GM21423 (cell line): Measurements from ENCODE around the gene FCRL6.

ENCODE experiments used
- ATAC-seq: cut with Tn5 transposase; IDR thresholded peaks from one replicate; pipeline ENCODE4 v1.9.1; 2021; ENCODE audit warnings: mild to moderate bottlenecking, moderate library complexity; ENCODE audit not compliant: unreplicated experiment

FCRL6 gene

DNA sequence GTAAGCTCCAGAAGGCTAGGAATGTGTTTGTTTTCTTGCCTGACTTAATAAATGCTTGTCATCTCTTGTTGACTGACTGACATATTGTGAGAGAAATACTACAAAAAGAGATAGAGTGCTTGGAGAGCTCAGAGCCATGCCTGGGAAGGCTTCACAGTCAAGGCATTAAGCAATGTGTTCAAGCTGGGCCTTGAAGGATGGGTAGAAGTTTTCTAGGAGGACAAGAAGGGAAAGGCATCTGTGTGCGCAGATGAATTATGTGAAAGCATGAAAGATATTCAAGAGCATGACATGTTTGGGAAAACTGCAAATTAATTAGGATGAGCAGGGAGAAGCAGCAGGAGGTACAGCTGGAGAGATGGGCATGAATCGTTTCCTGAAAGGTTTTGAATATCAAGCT is 30.1 kb downstream of the FCRL6 start:
- ATAC-seq, result no peak

DNA sequence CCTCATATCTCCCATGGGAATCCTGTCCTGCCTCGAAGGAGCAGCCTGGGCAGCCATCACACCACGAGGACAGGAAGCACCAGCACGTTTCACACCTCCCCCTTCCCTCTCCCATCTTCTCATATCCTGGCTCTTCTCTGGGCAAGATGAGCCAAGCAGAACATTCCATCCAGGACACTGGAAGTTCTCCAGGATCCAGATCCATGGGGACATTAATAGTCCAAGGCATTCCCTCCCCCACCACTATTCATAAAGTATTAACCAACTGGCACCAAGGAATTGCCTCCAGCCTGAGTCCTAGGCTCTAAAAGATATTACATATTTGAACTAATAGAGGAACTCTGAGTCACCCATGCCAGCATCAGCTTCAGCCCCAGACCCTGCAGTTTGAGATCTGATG is 33.2 kb downstream of the FCRL6 start:
- ATAC-seq, result no peak

DNA sequence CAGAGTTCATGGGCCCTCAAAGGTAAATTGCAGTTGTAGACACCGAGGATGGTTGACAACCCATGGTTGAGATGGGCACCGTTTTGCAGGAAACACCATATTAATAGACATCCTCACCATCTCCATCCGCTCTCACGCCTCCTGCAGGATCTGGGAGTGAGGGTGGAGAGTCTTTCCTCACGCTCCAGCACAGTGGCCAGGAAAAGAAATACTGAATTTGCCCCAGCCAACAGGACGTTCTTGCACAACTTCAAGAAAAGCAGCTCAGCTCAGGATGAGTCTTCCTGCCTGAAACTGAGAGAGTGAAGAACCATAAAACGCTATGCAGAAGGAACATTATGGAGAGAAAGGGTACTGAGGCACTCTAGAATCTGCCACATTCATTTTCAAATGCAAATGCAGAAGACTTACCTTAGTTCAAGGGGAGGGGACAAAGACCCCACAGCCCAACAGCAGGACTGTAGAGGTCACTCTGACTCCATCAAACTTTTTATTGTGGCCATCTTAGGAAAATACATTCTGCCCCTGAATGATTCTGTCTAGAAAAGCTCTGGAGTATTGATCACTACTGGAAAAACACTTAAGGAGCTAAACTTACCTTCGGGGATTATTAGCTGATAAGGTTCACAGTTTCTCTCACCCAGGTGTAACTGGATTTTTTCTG is 33.8 kb downstream of the FCRL6 start:
- no peak for ATAC-seq

DNA sequence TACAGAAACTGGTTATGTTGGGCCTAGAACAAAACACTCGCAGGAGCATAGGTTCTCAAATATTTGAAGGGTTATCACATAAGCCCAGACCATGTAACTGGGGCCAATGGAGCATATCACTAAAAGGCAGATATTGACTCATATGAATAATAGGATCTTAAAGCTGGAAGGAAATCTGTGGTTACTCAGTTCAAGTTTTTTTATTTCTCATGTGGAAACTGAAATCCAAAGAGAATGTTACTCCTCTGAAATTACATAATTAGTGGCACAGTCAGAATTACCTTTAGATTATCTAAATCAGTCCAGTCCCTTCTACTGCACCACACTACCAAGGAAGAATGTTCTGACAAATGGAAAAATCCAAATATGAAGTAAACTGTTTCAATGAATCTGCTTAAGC is 36.6 kb downstream of the FCRL6 start:
- peak; percentile 65 for ATAC-seq

DNA sequence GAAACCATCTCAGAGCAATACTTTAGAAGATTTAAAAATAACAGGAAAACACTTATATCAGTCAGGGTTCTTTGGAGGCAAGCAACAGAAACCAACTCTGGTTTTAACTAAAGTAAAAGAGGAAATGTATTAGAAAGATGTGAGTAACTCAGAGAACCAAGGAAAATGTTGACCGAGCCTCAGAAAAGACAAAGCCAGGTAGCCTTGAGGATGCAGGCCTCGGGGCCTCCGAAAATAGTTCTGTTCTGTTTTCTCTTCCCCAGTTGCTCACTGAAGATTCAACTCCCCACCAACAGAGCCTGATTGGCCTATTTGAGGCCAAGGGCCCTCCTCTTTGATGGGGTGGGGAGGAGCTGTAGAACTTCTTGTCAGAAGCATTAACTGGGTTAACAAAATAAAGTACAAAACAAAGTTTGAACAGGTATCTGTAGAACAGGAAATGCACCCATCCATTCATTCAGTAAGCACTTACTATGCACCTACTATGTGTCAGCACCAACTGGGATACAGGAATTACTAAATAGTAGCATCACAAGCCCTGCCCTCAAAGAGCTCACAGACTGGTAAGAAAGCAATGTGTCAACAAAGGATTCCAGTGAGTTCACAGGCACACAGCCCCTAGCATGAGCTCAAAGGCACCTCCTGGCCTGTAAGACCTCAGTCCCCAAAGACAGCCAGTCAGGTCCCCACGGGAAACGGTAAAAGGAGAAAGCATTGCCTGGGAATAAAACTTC is 37.1 kb downstream of the FCRL6 start:
- ATAC-seq, result peak; percentile 69

DNA sequence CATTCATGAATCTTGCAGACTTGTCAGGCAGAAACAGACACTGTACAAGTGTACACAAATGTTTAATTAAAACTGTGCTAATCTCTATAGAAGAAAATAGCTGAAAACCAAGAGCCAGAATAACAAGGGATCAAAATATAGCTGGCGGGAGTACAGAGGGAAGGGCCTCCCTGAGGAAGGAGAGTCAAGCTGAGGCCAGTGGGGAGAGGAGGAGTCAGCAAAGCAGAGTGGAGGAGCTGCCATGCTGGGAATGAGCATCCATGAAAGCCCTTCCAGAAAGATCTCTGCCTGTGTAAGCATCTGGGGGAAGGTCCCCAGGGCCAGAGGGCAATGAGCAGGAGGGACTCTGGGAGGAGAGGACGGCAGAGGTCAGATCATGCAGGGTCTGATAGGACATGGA is 39.6 kb downstream of the FCRL6 start:
- ATAC-seq, result no peak

DNA sequence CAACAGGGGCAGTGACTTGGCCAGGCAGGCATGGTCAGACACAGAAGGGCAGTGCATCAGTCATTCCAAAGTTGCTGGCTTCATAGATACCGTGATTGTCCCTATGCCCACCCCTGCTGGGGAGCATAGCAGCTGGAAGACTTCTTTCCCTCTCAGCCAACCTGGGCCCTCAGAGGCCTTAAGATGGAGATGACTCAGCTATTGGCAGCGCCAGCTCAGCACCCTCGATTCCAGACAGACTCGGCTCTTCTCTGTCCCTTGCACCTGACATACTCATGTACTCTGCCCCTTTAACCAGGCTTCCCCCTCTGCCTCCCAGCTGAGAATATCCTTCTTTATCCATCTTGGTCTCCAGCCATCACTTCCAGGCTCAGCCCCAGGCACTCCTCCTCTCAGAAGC is 41.3 kb downstream of the FCRL6 start:
- ATAC-seq, result no peak

DNA sequence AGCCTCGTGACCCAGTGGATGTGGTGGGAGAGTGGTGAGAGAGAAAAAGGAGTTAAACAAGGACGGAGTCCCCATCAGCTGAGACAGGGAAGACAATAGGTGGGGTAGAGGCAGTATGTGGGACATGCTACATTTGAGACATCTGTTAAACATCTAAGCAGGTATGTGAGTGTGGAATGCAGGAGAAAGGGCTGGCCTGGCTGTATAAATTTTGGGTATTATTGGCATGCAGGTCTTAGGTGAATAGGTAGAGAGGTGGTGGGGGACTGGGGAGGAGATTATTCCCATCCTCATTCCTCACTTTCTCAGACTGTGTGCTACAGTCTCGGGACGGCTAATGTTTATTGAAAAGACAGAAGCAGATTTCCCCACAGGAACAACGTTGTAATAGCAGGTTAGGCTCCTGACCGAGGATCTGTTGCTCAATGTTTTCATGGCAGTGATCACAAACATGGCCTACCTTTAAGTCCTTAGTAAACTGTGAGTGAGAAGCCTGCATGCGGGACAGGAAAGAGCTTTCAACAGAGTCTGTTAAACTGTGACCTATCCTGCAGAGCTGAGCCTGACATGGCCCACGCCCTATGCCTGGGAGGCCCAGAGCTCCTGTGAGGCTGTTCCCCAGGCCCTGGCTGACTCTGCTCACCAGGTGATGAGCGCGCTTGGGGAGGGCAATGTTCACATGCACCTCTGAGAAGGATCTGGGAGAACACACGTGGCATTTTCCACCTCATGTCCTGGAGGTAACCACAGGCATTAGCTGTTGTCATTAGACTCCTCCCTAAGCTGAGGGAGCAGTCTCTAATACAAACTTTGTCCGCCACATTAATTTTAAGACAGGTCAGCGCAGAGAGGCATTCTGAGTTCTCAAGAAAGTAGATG is 43.8 kb downstream of the FCRL6 start:
- no peak for ATAC-seq

DNA sequence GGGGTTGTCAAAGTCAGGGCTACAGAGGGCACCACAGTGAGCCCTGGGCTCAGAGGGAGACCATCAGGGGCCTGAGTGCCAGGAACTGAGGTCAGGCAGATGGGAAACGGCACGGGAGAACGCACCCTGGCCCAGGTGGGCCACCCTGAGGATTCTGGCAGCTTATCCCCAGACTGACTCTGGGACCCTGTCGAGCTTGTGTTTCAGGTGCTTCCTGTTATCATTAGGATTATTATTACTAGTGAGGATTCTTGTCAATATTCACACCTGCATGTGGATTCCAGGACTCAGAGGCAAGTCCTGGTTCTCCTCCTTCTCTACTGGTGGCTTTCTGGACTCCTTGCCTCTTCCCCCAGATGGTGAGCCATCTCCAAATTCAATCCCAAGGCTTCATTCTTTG is 45.1 kb downstream of the FCRL6 start:
- no peak for ATAC-seq

DNA sequence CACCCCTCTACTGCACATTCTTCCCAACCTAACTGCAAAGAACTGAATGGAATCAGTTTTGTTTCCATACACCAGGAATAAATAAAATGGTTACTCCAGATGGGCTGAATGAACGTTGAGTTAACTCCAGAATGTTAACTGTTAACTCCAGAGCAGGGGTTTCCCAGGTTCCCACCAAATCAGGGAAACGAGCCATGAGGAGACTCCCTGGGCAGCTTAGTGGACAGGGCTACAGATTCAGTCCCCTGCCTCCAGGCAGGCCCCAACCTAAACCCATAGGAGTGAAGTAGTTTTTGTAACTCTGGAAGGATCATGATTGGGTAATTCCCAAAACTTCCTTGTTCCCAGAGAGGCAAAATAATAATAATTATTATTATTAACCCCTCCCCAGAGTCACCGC is 46.2 kb downstream of the FCRL6 start:
- ATAC-seq, result no peak

DNA sequence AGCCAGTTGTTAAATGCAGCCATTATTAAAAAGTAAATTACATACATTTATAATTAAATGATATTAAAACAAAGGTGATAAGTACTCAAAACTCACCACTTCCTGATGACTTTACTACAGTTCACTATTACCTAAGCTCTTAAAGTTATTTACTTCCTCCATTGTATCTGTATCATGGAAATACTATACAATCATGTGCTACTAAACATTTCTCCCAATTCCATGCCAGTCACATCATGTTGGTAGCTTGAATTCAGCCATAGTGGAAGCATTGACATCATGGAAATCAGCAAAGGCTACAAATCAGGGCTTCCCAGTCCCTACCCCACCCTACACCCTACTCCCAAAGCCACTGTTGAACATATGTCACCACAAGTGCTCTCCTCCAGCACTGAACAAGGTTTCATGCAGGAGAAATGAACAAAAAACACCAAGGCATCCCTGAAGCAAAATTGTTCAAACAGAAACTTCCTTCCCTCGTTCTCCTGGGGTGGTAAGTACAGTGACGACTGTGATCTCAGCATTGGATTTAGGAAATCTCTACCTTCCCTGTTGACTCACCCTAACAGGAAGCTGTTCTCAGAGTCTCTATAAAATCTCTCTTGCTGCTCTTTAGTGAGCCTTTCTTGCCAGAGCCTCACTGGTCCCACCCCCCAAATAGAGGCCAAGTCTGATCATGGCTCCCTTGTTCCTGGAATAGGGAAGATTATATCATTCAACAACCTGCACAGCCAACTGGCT is 47.6 kb downstream of the FCRL6 start:
- ATAC-seq, result no peak

DNA sequence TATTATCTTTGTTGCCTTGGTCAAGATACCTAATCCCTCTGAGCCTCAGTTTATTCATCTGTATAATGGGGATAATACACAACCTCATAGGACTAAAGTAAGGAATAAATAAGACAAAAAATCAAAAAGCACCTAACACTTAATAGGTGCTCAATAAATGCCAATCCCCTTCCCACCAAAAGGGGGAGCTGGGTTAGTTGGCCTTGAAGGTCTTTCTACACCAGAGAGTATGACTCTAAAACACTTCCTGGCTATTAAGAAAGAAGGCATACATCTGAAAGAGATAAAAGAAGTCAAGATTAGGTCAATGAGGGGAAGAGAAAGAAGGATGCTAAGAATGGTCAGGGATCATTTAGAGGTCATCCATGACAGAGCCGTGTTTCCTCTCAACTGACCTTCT is 49.2 kb downstream of the FCRL6 start:
- no peak for ATAC-seq

DNA sequence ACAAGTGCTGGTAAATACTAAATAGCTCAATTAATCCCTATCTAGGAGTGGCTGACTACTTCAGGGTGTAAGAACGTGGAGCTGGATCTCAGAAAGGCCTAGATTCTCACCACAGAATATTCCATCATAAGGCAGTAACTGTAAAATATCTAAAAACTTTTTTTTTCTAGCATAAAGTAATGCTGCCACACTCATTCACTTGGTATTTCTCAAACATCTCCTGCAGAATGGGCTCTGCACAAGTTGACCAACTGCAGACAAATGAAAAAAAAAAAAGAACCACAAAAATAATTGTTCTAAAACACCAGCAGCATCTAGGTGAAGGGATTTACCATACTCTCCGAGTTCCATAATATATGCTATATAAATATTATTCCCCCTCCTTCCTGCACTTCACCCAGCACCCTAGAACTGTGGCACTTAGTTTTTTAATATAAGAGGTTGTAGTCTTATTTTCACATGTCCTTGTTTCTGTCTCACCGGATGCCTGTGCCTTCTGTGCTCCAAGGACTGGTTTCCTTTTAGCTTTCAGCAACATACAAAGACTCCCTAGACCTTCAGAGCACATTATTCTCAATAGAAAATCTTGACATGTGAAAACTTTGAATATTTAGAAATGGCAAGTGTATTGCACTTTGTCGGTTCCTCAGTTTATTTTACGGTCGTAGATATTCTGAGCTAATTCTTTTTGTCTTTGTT is 51.4 kb downstream of the FCRL6 start:
- ATAC-seq, result no peak

DNA sequence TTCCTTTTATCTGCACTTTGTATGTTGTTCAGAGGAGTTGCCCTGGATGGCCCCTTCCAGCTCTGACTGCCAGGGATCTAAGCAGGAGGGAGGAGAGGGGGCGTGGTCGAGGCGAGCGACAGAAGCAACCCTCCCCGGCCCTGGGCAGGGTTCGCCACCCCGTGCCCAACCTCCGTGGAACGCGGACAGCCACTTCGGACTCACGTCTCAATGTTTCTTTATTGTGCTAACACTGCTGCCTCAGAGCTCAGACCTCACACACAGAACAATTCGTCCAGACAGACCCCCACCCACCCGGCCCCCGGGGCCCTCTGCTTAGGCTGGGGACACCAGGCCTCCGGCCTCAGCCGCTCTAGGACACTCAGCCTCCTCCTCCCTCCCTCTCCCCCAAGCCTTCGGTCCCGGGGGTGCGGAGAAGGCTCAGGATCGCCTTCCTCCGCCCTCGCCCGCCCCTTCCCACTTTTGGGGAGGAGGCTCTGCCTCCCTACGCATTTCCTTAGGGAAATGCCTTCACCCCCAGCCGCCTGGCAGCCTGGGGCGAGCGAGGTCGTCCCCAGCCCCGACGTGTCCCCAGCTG is 52.0 kb downstream of the FCRL6 start:
- no peak for ATAC-seq

DNA sequence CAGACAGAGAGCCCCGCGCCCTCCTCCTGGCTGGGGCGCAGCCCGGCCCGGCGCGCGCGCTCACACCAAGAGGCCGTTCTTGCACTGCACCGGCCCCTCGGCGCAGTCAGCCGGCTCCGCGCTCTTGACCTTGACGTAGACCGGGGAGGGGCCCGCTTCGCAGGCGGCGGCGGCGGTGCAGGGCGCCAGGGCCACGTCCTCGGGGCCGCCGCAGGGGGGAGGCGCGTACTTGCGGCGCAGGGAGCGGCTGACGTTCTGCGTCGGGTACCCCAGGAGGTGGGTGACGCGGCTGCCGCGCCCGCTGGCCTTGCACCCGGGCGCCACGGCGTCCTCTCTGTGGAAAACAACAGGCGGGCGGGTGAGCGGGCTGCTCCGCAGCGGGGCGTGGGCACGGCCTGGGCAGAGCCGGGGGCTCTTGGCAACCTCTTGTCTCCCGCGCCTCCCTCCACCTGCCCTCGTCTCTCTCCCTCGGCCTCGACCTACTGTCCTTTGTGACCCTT is 52.6 kb downstream of the FCRL6 start:
- peak; percentile 85 for ATAC-seq

DNA sequence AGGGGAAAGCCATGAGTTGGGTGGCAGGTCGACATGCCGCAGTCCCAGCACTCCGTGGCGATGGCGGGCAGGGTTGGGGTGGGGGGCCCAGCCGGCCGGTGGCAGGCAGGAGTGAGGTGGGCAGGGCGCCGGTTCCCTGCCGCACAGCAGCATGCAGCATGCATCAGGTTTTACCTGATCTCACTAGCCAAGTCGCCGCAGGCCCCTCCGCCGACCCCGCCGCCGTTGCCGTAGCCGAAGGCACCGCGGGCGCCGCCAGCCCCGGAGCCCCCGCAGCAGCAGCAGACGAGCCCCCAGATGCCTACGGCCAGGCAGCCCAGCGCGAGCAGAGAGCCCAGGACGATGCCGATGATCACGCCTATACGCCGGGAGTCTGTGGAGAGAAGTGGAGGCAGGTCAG is 53.5 kb downstream of the FCRL6 start:
- ATAC-seq, result no peak

DNA sequence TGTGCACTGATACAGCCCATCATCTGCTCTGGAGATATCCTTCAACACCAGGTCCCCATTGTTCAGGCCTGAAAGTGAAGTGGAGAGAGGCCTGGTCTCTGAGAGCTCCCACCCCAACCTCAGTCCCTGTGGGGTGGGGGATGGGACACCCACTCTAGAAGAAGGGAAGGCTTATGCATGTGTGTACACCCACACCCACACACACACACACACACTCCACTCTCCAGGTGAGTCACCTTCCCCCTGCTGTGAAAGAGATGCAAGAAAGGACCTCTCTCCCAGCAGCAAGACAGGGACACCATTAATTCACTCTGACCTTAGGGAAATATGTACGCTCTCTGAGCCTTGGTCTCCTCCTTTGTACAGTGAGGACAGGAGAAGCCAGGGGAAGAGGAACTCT is 54.4 kb downstream of the FCRL6 start:
- ATAC-seq, result no peak

DNA sequence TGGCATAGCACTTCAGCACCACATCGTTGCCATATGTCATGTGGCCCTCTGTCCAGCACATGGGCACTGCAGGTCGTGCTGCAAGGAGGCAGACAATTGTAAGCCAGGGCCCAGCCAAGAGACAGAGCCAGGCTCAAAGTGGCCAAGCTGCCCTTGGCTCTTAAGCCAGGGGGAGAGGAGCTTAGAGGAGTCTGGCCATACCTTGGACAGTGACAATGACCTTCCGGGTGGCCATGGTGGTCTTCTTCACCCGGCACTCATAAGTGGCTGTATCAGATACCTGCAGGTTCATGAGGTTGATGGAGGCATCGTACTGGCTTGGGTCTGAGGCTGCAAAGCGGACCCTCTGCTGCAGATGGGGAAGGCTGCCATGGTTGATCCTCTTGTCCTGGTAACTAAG is 55.7 kb downstream of the FCRL6 start:
- no peak for ATAC-seq

DNA sequence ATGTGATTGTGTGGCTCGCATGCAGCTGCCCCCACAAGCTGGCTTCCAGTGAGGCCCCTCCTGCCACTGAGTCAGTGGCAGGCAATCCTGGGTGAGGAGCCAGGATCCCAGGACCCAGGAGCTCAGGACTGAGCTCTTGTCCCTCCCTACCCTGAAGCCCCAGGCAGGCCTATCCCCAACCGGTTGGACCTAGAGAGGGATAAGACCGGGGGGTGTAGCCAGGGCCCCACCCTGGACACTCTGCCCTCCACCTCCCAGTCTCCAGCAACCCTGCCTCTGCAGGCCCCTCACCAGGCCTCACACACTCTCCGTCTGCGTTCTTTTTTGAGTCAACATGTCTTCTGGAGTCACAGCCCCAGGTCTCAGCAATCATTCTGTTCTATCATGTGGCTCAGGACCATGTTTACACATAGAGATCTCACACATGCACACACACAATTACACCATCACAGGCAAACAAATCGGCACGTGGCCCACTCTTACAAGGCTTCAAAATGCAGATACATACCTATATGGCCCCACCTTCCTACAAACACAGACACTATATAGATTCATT is 57.7 kb downstream of the FCRL6 start:
- no peak for ATAC-seq

DNA sequence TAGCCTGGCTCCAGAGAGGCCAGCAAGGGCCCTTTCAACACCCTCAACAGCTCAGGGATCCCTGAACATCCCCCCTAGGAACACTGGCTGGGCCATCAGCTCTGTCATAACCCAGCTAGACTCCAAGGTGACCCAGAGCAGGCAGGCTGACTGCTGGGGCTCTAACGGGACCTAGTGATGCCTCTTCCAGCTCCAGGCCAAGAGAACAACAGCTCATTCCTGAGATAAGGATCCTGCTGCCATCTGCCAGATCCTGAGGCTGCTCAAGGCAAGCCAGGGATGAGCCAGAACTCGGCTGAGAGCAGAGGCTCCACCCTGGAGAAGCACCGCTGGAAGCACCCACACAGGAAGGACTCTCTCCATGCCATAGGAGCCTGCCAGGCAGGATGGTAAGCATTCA is 58.3 kb downstream of the FCRL6 start:
- no peak for ATAC-seq
